ENCODE measurements around the gene POLR2L. TPM values are rescaled to one million over a fixed set of nuclear protein-coding genes. Genes with fewer than 3 reads are reported as not detected.

POLR2L gene
- total RNA-seq (2022; extraction: Qiagen RNA extraction) = 554 to 741 TPM (median 647 TPM) in 5 replicates

GRCh38 chr11:842370-843002, at the start of gene POLR2L, which contains the start of gene TSPAN4:
TSS of gene POLR2L (minus strand) at chr11:842529. CDS start at chr11:842508, 21 bp downstream.
TSS of gene TSPAN4 (plus strand) at chr11:842852. CDS start at chr11:850305, 7,453 bp downstream.

GRCh38 chr11:832529-833113, 9.7 kb downstream of the POLR2L start, which contains the start of gene CD151:
TSS of gene CD151 (plus strand) at chr11:832952. CDS start at chr11:836070, 3,118 bp downstream.

GRCh38 chr11:827897-828192, 14.5 kb downstream of the POLR2L start, which contains the start of gene CRACR2B:
TSS of gene CRACR2B (plus strand) at chr11:827919. CDS start at chr11:828608, 689 bp downstream.

GRCh38 chr11:818396-819128, 23.8 kb downstream of the POLR2L start, which contains the start of gene PNPLA2:
TSS of gene PNPLA2 (plus strand) at chr11:818914. CDS start at chr11:819719, 805 bp downstream.

GRCh38 chr11:809287-810039, 32.9 kb downstream of the POLR2L start, which contains the start of gene RPLP2:
TSS of gene RPLP2 (plus strand) at chr11:809967. CDS start at chr11:810235, 268 bp downstream.

GRCh38 chr11:798093-798713, 44.1 kb downstream of the POLR2L start, which contains the start of gene SLC25A22:
TSS of gene SLC25A22 (minus strand) at chr11:798281. CDS start at chr11:795006, 3,275 bp downstream.

GRCh38 chr11:789943-790342, 52.4 kb downstream of the POLR2L start, which contains the start of gene CEND1:
TSS of gene CEND1 (minus strand) at chr11:790090. CDS start at chr11:788576, 1,514 bp downstream.

Other genes with a start within 250 kb of the POLR2L start
- 4.5 to 8.4 TPM (median 7.3 TPM) in 5 replicates for gene IRF7, start 226.6 kb downstream of the POLR2L start, total RNA-seq (2022; extraction: Qiagen RNA extraction)
- 0.03 to 0.41 TPM (median 0.09 TPM) in 5 replicates for gene CDHR5, start 217.6 kb downstream of the POLR2L start, total RNA-seq (2022; extraction: Qiagen RNA extraction)
- not detected in 5 replicates for gene SCT, start 215.3 kb downstream of the POLR2L start, total RNA-seq (2022; extraction: Qiagen RNA extraction)
- 0.20 to 0.34 TPM (median 0.29 TPM) in 5 replicates for gene DRD4, start 205.3 kb downstream of the POLR2L start, total RNA-seq (2022; extraction: Qiagen RNA extraction)
- gene DEAF1, start 147.3 kb downstream of the POLR2L start, total RNA-seq (2022; extraction: Qiagen RNA extraction) = 32.1 to 37.2 TPM (median 36.5 TPM) in 5 replicates
- 8.1 to 12.3 TPM (median 10.8 TPM) in 5 replicates for gene TMEM80, start 146.7 kb downstream of the POLR2L start, total RNA-seq (2022; extraction: Qiagen RNA extraction)
- 75.7 to 126 TPM (median 112 TPM) in 5 replicates for gene EPS8L2, start 136.3 kb downstream of the POLR2L start, total RNA-seq (2022; extraction: Qiagen RNA extraction)
- gene TALDO1, start 95.1 kb downstream of the POLR2L start, total RNA-seq (2022; extraction: Qiagen RNA extraction) = 373 to 432 TPM (median 392 TPM) in 5 replicates
- 40.1 to 46.1 TPM (median 41.7 TPM) in 5 replicates for gene GATD1, start 65.0 kb downstream of the POLR2L start, total RNA-seq (2022; extraction: Qiagen RNA extraction)
- gene CEND1, start 52.4 kb downstream of the POLR2L start, total RNA-seq (2022; extraction: Qiagen RNA extraction) = 1.6 to 2.9 TPM (median 2.1 TPM) in 5 replicates
- 21.2 to 36.1 TPM (median 32.3 TPM) in 5 replicates for gene SLC25A22, start 44.2 kb downstream of the POLR2L start, total RNA-seq (2022; extraction: Qiagen RNA extraction)
- 9.0 to 15.5 TPM (median 13.9 TPM) in 5 replicates for gene PIDD1, start 37.3 kb downstream of the POLR2L start, total RNA-seq (2022; extraction: Qiagen RNA extraction)
- gene RPLP2, start 32.6 kb downstream of the POLR2L start, total RNA-seq (2022; extraction: Qiagen RNA extraction) = 1,597 to 2,654 TPM (median 2,318 TPM) in 5 replicates
- 37.0 to 61.7 TPM (median 57.7 TPM) in 5 replicates for gene PNPLA2, start 23.6 kb downstream of the POLR2L start, total RNA-seq (2022; extraction: Qiagen RNA extraction)
- gene CRACR2B, start 14.6 kb downstream of the POLR2L start, total RNA-seq (2022; extraction: Qiagen RNA extraction) = 3.3 to 7.2 TPM (median 6.2 TPM) in 5 replicates
- gene CD151, start 9.6 kb downstream of the POLR2L start, total RNA-seq (2022; extraction: Qiagen RNA extraction) = 840 to 907 TPM (median 868 TPM) in 5 replicates
- 136 to 205 TPM (median 200 TPM) in 5 replicates for gene TSPAN4, start 323 bp upstream of the POLR2L start, total RNA-seq (2022; extraction: Qiagen RNA extraction)
- 72.1 to 77.3 TPM (median 74.4 TPM) in 5 replicates for gene CHID1, start 68.3 kb upstream of the POLR2L start, total RNA-seq (2022; extraction: Qiagen RNA extraction)
- 26.6 to 35.8 TPM (median 33.6 TPM) in 5 replicates for gene AP2A2, start 83.3 kb upstream of the POLR2L start, total RNA-seq (2022; extraction: Qiagen RNA extraction)
- 0.05 TPM in 1 of 5 replicates, not detected in the others for gene MUC6, start 194.2 kb upstream of the POLR2L start, total RNA-seq (2022; extraction: Qiagen RNA extraction)
- 0.04 to 0.24 TPM (median 0.12 TPM) in 5 replicates for gene MUC2, start 232.3 kb upstream of the POLR2L start, total RNA-seq (2022; extraction: Qiagen RNA extraction)

Measured in A549 treated with AZD2906 at 1 μM for 4 hours (cell line).